ENCODE results near the gene TMPRSS3.

DNA sequence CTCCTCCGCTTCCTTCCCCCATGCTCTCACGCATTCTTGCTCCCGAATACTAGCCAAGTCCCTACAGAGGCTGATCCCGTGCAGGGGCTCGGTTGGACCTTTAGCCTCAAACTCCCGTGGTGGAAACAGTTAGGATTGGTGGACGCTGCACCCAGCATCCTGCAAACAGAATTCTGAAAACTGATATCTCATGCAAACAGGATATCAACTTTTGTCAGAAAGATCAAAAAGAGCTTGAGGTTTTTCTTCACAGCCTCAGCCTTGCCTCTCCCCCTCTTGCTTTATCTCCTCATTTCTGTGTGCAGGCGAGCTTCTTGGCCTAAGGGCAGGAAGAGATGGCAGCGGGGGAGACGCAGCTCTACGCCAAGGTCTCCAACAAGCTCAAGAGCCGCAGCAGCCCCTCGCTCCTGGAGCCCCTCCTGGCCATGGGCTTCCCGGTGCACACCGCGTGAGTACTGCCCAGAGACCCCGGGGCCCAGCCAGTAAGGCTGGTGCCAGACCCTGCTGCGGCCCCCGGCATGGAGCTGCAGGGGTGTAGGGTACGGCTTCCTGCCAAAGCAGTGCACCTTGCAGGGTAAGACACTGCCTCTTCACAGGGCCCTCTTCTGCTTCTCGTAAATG is 7.9 kb upstream of the TMPRSS3 start, which contains the start of gene UBASH3A:
- TF ChIP-seq, protein P1, sequence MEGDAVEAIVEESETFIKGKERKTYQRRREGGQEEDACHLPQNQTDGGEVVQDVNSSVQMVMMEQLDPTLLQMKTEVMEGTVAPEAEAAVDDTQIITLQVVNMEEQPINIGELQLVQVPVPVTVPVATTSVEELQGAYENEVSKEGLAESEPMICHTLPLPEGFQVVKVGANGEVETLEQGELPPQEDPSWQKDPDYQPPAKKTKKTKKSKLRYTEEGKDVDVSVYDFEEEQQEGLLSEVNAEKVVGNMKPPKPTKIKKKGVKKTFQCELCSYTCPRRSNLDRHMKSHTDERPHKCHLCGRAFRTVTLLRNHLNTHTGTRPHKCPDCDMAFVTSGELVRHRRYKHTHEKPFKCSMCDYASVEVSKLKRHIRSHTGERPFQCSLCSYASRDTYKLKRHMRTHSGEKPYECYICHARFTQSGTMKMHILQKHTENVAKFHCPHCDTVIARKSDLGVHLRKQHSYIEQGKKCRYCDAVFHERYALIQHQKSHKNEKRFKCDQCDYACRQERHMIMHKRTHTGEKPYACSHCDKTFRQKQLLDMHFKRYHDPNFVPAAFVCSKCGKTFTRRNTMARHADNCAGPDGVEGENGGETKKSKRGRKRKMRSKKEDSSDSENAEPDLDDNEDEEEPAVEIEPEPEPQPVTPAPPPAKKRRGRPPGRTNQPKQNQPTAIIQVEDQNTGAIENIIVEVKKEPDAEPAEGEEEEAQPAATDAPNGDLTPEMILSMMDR (conservative IDR thresholded peaks at IDR 0.05; ENCODE audit: low read length) = no peak
- no peak for TF ChIP-seq EZH2phosphoT487 (IDR thresholded peaks at IDR 0.05; ENCODE audit: borderline replicate concordance)
